Glutamatergic neuron (in vitro differentiated cells): ENCODE results near the gene KCNQ1. TPM values are rescaled to one million over a fixed set of nuclear protein-coding genes. Genes with fewer than 3 reads are reported as not detected.

ENCODE experiments used
- DNase-seq: peaks from one replicate; pipeline ENCODE4 v3.0.0; 2022
- H3K27ac Mint-ChIP-seq: one replicate; pipeline ENCODE4 v1.8.0; 2020; ENCODE audit warnings: mild to moderate bottlenecking, mixed read lengths, inconsistent platforms; ENCODE audit not compliant: unreplicated experiment
- H3K27me3 Mint-ChIP-seq: one replicate; pipeline ENCODE4 v1.8.0; 2020; ENCODE audit warnings: mild to moderate bottlenecking, moderate library complexity, mixed read lengths, inconsistent platforms; ENCODE audit not compliant: unreplicated experiment
- H3K36me3 Mint-ChIP-seq: one replicate; pipeline ENCODE4 v1.8.0; 2020; ENCODE audit warnings: mild to moderate bottlenecking, mixed read lengths, inconsistent platforms; ENCODE audit not compliant: unreplicated experiment
- H3K4me1 Mint-ChIP-seq: one replicate; pipeline ENCODE4 v1.8.0; 2020; ENCODE audit warnings: mild to moderate bottlenecking, low read depth, mixed read lengths, inconsistent platforms; ENCODE audit not compliant: unreplicated experiment
- H3K4me3 Mint-ChIP-seq: one replicate; pipeline ENCODE4 v1.8.0; 2020; ENCODE audit warnings: mild to moderate bottlenecking, mixed read lengths, inconsistent platforms; ENCODE audit not compliant: unreplicated experiment
- H3K9me3 Mint-ChIP-seq: one replicate; pipeline ENCODE4 v1.8.0; 2020; ENCODE audit warnings: mild to moderate bottlenecking, moderate library complexity, mixed read lengths, inconsistent platforms; ENCODE audit not compliant: unreplicated experiment
- CTCF ChIP-seq: fragments of 200-600 bp; sonication (generic); IDR thresholded peaks from one replicate; pipeline ENCODE4 v1.5.0; 2021; ENCODE audit not compliant: partially characterized antibody, unreplicated experiment
- total RNA-seq: library from RNA; stranded (reverse); fragmentation: NEBNext Ultra II Directional; extraction: Animal tissue kit (Norgen Biotek cat#: 25700); gene quantifications from one replicate; pipeline ENCODE4 v1.2.1, GENCODE V29; 2021; ENCODE audit not compliant: unreplicated experiment

The KCNQ1 gene
- total RNA-seq, 1 donor from 2014 or later: 0.44 TPM

- Mint-ChIP-seq H3K9me3 (peaks cover 7% of the 10 kb centered on the region), H3K4me1 (peaks cover 7% of the 10 kb centered on the region), H3K27ac (no peak overlapping the region), H3K4me3 (no peak overlapping the region), H3K36me3 (peaks cover 15% of the 10 kb centered on the region), H3K27me3 (peaks cover 8% of the 10 kb centered on the region)
- TF ChIP-seq CTCF: no peak
- DNase-seq: peak; percentile 10
These were observed 314.7 kb downstream of the KCNQ1 start for GRCh38 chr11:2759228-2760195.

- Mint-ChIP-seq H3K27me3 (peaks cover 5% of the 10 kb centered on the region), H3K9me3 (peaks cover 6% of the 10 kb centered on the region), H3K27ac (no peak overlapping the region), H3K4me1 (peaks cover 10% of the 10 kb centered on the region), H3K4me3 (no peak overlapping the region), H3K36me3 (peaks cover 15% of the 10 kb centered on the region)
- no peak for TF ChIP-seq CTCF
- no peak for DNase-seq
These were observed 315.5 kb downstream of the KCNQ1 start for GRCh38 chr11:2760196-2760871.

DNA sequence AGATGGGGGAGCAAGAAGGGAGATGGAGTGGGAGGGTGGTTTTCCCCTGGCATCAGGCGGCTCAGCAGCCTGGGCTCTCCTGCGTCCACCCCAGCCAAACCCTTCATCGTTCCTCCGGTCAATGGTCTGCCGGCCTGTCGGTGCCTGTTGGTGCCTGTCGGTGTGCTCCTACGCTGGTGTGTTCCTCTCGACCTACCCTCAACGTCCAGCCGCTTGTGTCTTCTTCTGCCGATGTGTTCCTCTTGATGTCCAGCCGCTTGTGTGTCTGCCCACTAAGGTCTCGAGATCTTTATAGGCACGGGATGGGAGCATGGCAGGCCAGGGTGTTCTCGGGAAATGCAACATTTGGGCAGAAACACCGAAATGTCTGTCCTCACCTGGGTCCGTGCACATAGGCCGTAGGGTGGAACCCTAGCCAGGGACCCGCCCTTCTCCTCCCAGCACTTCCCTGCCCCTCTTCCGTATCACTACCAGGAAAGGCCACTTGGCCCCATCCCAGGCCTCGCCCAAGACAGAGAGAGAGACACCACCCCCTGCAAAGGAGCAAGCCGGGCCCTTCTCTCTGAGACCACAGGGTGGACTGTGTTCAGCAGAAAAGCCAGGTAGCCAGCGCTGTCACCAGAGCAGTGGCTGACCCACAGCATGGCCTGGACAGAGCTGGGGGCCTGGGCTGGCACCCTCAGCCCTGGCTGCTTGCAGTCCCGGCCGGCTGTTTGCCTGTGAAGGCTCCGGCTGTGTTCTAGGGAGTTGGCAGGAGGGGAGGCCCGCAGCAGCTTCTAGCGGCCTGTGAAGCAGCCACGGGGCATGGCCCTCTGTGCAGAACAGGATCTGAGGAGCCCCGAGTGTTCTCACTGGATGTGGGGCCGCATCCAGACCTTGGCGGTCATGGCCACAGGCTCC lies 316.6 kb downstream of the KCNQ1 start:
- no peak for TF ChIP-seq CTCF
- Mint-ChIP-seq H3K4me3 (no peak overlapping the region), H3K27ac (no peak overlapping the region), H3K27me3 (peaks cover 5% of the 10 kb centered on the region), H3K36me3 (peaks cover 23% of the 10 kb centered on the region), H3K9me3 (peaks cover 8% of the 10 kb centered on the region), H3K4me1 (peaks cover 10% of the 10 kb centered on the region)
- DNase-seq: peak; percentile 6

GRCh38 chr11:2762031-2762380 lies 317.2 kb downstream of the KCNQ1 start:
- H3K9me3 Mint-ChIP-seq: peaks cover 6% of the 10 kb centered on the region
- H3K4me3 Mint-ChIP-seq: no peak overlapping the region
- TF ChIP-seq CTCF: no peak
- H3K27ac Mint-ChIP-seq: no peak overlapping the region
- H3K27me3 Mint-ChIP-seq: peaks cover 5% of the 10 kb centered on the region
- H3K36me3 Mint-ChIP-seq: peaks cover 23% of the 10 kb centered on the region
- no peak for DNase-seq
- peaks cover 10% of the 10 kb centered on the region for H3K4me1 Mint-ChIP-seq
